ENCODE measurements around the gene PAFAH2.
A peak's percentile ranks its signal among the peaks of the same experiment; 100 is the strongest.

Gene PAFAH2

GRCh38 chr1:26031196-26031595 lies 33.3 kb upstream of the PAFAH2 start:
- no peak for DNase-seq (ENCODE audit: low read depth)

- no peak for DNase-seq (ENCODE audit: low read depth)
Observed at GRCh38 chr1:26029864-26030481, 32.1 kb upstream of the PAFAH2 start.

GRCh38 chr1:26029054-26029863 lies 31.4 kb upstream of the PAFAH2 start:
- no peak for DNase-seq (ENCODE audit: low read depth)

GRCh38 chr1:26028490-26028980 lies 30.7 kb upstream of the PAFAH2 start:
- no peak for DNase-seq (ENCODE audit: low read depth)

GRCh38 chr1:26027716-26028489 lies 30.0 kb upstream of the PAFAH2 start:
- no peak for DNase-seq (ENCODE audit: low read depth)

- DNase-seq (ENCODE audit: low read depth): no peak
Observed at GRCh38 chr1:26025517-26025916, 27.7 kb upstream of the PAFAH2 start.

GRCh38 chr1:26025060-26025459 lies 27.2 kb upstream of the PAFAH2 start:
- DNase-seq (ENCODE audit: low read depth): no peak

- no peak for DNase-seq (ENCODE audit: low read depth)
Observed at GRCh38 chr1:26023826-26024225, 26.0 kb upstream of the PAFAH2 start.

- no peak for DNase-seq (ENCODE audit: low read depth)
Observed at GRCh38 chr1:26023009-26023408, 25.1 kb upstream of the PAFAH2 start.

- no peak for DNase-seq (ENCODE audit: low read depth)
Observed at GRCh38 chr1:26022404-26022779, 24.5 kb upstream of the PAFAH2 start.

GRCh38 chr1:26021647-26022403 lies 24.0 kb upstream of the PAFAH2 start, which contains the start of gene EXTL1:
EXTL1 (plus strand) TSS chr1:26021775; CDS start chr1:26022647, 872 bp downstream.
- DNase-seq (ENCODE audit: low read depth): peak; percentile 47

- DNase-seq (ENCODE audit: low read depth): no peak
Observed at GRCh38 chr1:26020941-26021646, 23.2 kb upstream of the PAFAH2 start.

- peak; percentile 53 for DNase-seq (ENCODE audit: low read depth)
Observed at GRCh38 chr1:26020330-26020768, 22.5 kb upstream of the PAFAH2 start.

GRCh38 chr1:26019641-26020315 lies 21.9 kb upstream of the PAFAH2 start:
- DNase-seq (ENCODE audit: low read depth): peak; percentile 58

- no peak for DNase-seq (ENCODE audit: low read depth)
Observed at GRCh38 chr1:26017606-26018005, 19.7 kb upstream of the PAFAH2 start.

GRCh38 chr1:26016953-26017545 lies 19.2 kb upstream of the PAFAH2 start:
- DNase-seq (ENCODE audit: low read depth): no peak

GRCh38 chr1:26016258-26016952 lies 18.5 kb upstream of the PAFAH2 start:
- DNase-seq (ENCODE audit: low read depth): no peak

- peak; percentile 71 for DNase-seq (ENCODE audit: low read depth)
Observed at GRCh38 chr1:26015358-26015757, 17.5 kb upstream of the PAFAH2 start.

GRCh38 chr1:26014179-26014578 lies 16.3 kb upstream of the PAFAH2 start:
- no peak for DNase-seq (ENCODE audit: low read depth)

- no peak for DNase-seq (ENCODE audit: low read depth)
Observed at GRCh38 chr1:26012864-26013263, 15.0 kb upstream of the PAFAH2 start.

All from iris pigment epithelial cell (primary cell).